ENCODE data around the gene CD81. TPM values are rescaled to one million over a fixed set of nuclear protein-coding genes. Genes with fewer than 3 reads are reported as not detected.
"Not testable (repeated sequence)": the region's sequence is repeated elsewhere in the genome, so short reads cannot be mapped to it uniquely, and the experiment has no call there.

The CD81 gene, protein sequence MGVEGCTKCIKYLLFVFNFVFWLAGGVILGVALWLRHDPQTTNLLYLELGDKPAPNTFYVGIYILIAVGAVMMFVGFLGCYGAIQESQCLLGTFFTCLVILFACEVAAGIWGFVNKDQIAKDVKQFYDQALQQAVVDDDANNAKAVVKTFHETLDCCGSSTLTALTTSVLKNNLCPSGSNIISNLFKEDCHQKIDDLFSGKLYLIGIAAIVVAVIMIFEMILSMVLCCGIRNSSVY
- total RNA-seq = 100 to 1,000 TPM; 177 to 178 TPM

DNA sequence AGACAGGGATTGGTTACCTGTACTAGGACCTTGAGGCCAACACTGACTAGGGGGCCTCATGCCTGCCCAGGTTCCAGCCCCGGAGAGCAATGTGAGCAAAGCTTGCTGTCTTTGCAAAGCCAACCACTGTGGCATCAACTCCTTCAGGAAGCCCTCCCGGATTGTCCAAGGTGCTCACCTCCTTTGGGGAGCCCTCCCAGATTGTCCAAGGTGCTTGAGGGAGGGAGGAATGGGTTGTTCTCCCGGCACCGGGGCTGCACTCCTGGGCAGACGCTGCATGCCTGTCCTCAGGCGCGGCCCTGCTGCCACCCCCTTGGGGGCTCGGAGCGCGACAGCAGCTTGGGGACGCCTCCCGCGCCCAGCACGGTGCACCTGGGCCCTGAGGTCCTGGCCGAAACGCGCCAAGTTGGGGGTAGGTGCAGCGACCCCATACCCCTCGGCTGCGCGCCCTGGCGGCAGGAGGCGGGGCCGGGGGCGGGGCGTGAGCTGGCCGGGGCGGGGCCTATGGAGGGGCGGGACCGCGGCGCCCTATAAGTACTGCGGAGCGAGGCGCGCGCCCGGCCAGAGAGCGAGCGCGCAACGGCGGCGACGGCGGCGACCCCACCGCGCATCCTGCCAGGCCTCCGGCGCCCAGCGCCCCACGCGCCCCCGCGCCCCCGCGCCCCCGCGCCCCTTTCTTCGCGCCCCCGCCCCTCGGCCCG, at the start of gene CD81:
Gene CD81 (plus strand): TSS at position 560 of the 701 bp plus-strand sequence. CDS start 240 bp downstream, outside the sequence.
- Mint-ChIP-seq H3K9me3 (no peaks in the 10 kb centered on the region), H3K27me3 (no peaks in the 10 kb centered on the region), H3K36me3 (peaks cover 5% of the 10 kb centered on the region), H3K4me3 (peak within 1 kb of the TSS; percentile 89), H3K4me1 (ENCODE audit: low read depth) (peaks cover 20% of the 10 kb centered on the region), H3K27ac (peak within 1 kb of the TSS; percentile 84)
- CTCF ChIA-PET = interaction anchor here (0.6 to 3.8 kb wide), 7 partner anchors 24 to 183 kb away, joined by 3 to 23 read pairs (median 7); partner anchors contain the start of genes C11orf21, TSPAN32 and TSSC4
- peak; percentile 67 for DNase-seq
- POLR2A ChIA-PET = interaction anchor here (0.6 to 1.8 kb wide), 10 partner anchors 10 to 681 kb away, joined by 4 to 12 read pairs (median 5); partner anchors contain the start of genes C11orf21, CARS1, TSPAN32 and TSSC4
- intact Hi-C loops (cut with micrococcal nuclease) = loop anchor here (1.0 to 2.0 kb wide), 2 partner anchors 23 to 74 kb away; partner anchors contain the start of genes TSPAN32 and TSSC4

DNA sequence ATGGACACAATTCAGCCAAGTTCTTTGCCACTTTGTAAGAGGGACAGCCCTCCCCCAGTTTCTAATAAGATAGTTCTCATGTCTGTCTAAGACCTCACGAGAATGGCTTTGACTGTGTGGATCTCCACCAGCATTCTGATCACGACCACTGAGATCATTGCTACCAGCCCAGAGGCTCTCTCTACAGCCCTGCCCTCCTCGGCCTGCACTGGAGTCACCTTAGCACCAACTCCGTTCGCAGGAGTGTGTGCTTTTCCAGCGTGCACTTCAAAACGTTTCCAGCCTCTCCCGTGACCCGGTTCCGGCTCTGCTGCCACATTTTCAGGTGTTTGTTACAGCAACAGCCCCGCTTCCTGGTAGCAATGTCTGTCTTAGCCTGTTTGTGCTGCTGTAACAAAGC, 49.1 kb upstream of the CD81 start:
- Mint-ChIP-seq H3K9me3 (peaks cover 7% of the 10 kb centered on the region), H3K27ac (no peak overlapping the region), H3K27me3 (peaks cover 8% of the 10 kb centered on the region), H3K36me3 (no peaks in the 10 kb centered on the region), H3K4me3 (no peak overlapping the region), H3K4me1 (ENCODE audit: low read depth) (no peaks in the 10 kb centered on the region)
- DNase-seq = no peak
- intact Hi-C loops (cut with micrococcal nuclease) = no loop called here
- CTCF ChIA-PET = interaction anchor here (1.0 kb wide), 1 partner anchor 23 kb away, joined by 3 read pairs; no protein-coding TSS in a partner anchor
- POLR2A ChIA-PET = no interaction called here

DNA sequence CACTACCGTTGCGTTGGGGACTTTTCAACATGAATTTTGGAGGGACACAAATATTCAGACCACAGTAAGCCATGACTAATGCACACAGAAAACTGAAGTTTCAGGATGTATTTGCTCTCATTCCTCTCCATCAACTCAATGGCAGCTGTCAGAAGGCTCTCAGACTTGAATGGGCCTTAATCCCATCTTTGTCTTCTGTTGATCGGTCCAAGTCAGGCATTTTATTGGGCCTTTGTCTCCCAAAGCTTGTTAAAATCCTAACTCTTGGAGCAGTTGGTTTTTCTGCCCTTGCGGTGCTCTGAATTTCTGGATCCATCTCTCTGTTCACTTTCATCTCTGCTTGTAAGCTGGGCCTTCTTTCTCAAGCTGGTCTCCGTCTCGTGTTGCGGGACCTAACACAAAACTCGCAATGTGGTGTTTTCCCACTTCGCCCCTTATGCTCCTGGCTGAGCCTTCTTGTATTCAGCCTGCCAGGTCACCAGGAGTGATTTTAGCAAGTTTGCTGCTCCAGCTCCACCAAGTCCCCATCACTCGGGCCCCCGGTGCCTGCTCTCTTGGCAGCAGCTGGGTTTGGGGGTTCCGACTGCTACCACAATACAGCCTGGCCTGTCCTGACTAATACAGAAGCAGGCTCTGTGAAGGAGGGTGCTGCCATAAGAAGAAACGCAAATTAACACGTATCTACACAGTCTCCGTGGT, 48.3 kb upstream of the CD81 start:
- no peak overlapping the region for H3K4me3 Mint-ChIP-seq
- POLR2A ChIA-PET = no interaction called here
- DNase-seq = no peak
- no peaks in the 10 kb centered on the region for H3K36me3 Mint-ChIP-seq
- no peaks in the 10 kb centered on the region for H3K4me1 Mint-ChIP-seq (ENCODE audit: low read depth)
- CTCF ChIA-PET = interaction anchor here (1.0 kb wide), 1 partner anchor 24 kb away, joined by 3 read pairs; no protein-coding TSS in a partner anchor
- H3K27me3 Mint-ChIP-seq = peaks cover 8% of the 10 kb centered on the region
- no peak overlapping the region for H3K27ac Mint-ChIP-seq
- no peaks in the 10 kb centered on the region for H3K9me3 Mint-ChIP-seq
- intact Hi-C loops (cut with micrococcal nuclease) = no loop called here

DNA sequence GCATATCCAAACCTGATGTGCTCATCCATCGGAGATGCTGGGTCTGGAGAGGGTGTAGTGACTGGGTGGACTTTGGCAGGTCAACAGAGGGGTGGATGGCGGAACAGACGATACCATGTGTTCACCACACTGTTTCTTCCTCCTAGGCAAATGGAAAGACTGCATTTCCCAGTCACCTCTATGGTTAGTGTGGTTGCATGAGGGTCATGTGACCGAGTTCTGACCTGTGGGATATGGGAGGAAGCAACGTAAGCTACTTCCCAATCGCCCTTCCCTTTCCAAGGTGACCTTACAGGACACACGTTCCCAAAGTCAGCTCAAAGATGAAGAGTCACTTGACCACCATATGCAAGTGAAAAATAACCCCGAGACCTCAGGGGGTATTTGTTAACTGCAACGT, 47.6 kb upstream of the CD81 start:
- Mint-ChIP-seq H3K27me3 (peaks cover 8% of the 10 kb centered on the region), H3K4me1 (ENCODE audit: low read depth) (no peaks in the 10 kb centered on the region), H3K4me3 (no peak overlapping the region), H3K36me3 (no peaks in the 10 kb centered on the region), H3K9me3 (no peaks in the 10 kb centered on the region), H3K27ac (no peak overlapping the region)
- DNase-seq = no peak
- ChIA-PET CTCF (no interaction called here), POLR2A (no interaction called here)
- intact Hi-C loops (cut with micrococcal nuclease) = no loop called here

DNA sequence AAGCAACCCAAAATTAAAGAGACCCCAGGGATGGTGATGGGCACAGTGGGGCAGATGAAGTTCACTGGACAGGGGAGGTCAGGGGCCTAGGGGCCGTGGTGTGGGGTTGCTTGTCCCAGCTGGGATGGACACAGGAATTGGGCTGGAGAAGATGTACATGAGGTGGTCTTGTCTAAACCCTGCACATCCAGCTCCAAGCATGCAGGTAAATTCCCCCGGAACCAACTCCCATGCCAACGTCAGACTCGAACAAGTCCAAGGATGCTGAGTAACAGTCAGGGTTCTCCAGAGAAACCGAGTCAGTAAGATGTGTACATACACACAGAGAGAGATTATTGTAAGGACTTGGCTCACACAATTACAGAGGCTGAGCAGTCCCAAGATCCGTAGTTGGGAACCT, 46.4 kb upstream of the CD81 start:
- H3K9me3 Mint-ChIP-seq = no peaks in the 10 kb centered on the region
- H3K4me1 Mint-ChIP-seq (ENCODE audit: low read depth) = no peaks in the 10 kb centered on the region
- H3K27ac Mint-ChIP-seq = no peak overlapping the region
- no peaks in the 10 kb centered on the region for H3K36me3 Mint-ChIP-seq
- POLR2A ChIA-PET = no interaction called here
- H3K4me3 Mint-ChIP-seq = no peak overlapping the region
- peaks cover 13% of the 10 kb centered on the region for H3K27me3 Mint-ChIP-seq
- no peak for DNase-seq
- CTCF ChIA-PET = no interaction called here
- intact Hi-C loops (cut with micrococcal nuclease) = no loop called here

DNA sequence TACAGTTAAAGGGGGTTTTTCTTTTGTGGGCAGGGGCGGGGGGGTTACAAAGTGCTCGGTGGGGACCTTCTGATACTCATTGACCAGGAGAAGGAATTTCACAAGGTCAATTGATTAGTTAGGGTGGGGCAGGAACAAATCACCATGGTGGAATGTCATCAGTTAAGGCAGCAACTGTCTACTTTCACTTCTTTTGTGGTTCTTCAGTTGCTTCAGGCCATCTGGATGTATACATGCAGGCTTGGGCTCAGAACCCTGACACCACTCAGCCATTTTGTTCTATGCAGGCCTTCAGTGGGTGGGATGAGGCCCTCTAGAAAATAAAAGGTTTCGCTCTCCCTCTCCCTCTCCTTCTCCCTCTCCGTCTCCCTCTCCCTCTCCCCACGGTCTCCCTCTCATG, 45.7 kb upstream of the CD81 start:
- H3K27ac Mint-ChIP-seq = no peak overlapping the region
- H3K4me3 Mint-ChIP-seq = no peak overlapping the region
- H3K4me1 Mint-ChIP-seq (ENCODE audit: low read depth) = no peaks in the 10 kb centered on the region
- H3K9me3 Mint-ChIP-seq = no peaks in the 10 kb centered on the region
- H3K36me3 Mint-ChIP-seq = no peaks in the 10 kb centered on the region
- intact Hi-C loops (cut with micrococcal nuclease) = no loop called here
- DNase-seq = no peak
- H3K27me3 Mint-ChIP-seq = peaks cover 17% of the 10 kb centered on the region
- CTCF ChIA-PET = no interaction called here
- POLR2A ChIA-PET = no interaction called here

DNA sequence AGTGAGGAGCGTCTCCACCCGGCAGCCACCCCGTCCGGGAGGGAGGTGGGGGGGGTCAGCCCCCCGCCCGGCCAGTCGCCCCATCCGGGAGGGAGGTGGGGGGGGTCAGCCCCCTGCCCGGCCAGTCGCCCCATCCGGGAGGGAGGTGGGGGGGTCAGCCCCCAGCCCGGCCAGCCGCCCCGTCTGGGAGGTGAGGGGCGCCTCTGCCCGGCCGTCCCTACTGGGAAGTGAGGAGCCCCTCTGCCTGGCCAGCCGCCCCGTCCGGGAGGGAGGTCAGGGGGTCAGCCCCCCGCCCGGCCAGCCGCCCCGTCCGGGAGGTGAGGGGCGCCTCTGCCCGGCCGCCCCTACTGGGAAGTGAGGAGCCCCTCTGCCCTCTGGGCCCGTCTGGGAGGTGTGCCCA, 44.5 kb upstream of the CD81 start:
- intact Hi-C loops (cut with micrococcal nuclease); H3K4me3 Mint-ChIP-seq; CTCF ChIA-PET; H3K9me3 Mint-ChIP-seq; DNase-seq; H3K4me1 Mint-ChIP-seq (ENCODE audit: low read depth); H3K27ac Mint-ChIP-seq; H3K36me3 Mint-ChIP-seq; POLR2A ChIA-PET: not testable (repeated sequence)
- peaks cover 24% of the 10 kb centered on the region for H3K27me3 Mint-ChIP-seq

DNA sequence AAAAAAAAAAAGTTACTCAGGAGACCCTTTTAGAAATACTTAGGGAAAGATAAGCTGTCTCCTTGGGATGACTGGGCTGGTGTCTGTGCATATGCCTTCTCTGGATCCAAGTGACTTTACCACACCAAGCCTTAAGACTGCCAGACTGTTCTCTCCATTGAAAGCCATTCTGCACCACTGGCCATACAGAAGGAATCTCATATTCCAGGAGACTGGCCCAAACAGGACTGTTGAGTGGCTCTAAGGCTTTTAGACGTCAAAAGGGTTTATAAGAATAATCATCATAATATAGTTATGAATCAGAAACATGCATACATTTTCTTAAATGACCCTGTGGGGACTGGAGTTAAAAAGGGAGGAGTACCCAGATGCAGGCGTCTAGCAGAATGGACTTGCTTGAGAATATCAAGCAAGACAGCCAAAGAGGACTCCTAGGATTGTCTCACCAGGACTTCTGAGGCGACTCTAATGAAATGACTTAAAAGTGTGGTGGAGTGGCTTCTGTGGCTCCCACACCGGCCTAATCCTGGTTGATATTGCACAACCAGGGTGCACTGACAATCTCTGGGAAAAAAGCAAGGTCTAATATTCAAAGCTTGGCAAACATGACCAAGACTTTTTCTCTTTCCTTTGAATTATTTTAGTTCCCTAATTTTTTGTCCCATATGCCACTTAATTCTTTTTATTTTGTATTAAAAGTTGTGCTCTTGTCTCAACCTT, 43.5 kb upstream of the CD81 start:
- H3K4me3 Mint-ChIP-seq; H3K27ac Mint-ChIP-seq; POLR2A ChIA-PET; CTCF ChIA-PET; H3K4me1 Mint-ChIP-seq (ENCODE audit: low read depth); H3K36me3 Mint-ChIP-seq; H3K9me3 Mint-ChIP-seq; intact Hi-C loops (cut with micrococcal nuclease); DNase-seq: not testable (repeated sequence)
- peaks cover 24% of the 10 kb centered on the region for H3K27me3 Mint-ChIP-seq

DNA sequence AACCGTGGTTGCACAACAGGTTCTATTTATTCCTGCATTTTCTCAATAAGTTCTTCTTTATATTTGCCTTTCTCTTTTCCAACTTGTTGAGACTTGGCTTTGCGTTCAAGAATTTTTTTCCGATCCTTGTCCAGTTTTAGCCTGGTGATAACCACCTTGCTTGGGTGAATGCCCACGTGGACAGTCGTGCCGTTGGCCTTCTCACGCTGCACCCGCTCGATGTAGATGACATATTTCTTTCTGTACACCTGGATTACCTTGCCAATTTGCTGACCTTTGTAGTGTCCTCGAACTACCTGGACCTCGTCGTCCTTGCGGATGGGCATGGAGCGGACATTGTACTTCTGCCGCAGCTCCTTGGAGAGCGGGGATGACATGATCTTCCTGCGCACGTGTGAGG, 41.8 kb upstream of the CD81 start:
- CTCF ChIA-PET = interaction anchor here (0.6 kb wide), 1 partner anchor 659 kb away, joined by 3 read pairs; no protein-coding TSS in a partner anchor
- H3K27me3 Mint-ChIP-seq = peaks cover 21% of the 10 kb centered on the region
- POLR2A ChIA-PET; H3K4me3 Mint-ChIP-seq; H3K36me3 Mint-ChIP-seq; H3K9me3 Mint-ChIP-seq; DNase-seq; intact Hi-C loops (cut with micrococcal nuclease); H3K4me1 Mint-ChIP-seq (ENCODE audit: low read depth); H3K27ac Mint-ChIP-seq: not testable (repeated sequence)

DNA sequence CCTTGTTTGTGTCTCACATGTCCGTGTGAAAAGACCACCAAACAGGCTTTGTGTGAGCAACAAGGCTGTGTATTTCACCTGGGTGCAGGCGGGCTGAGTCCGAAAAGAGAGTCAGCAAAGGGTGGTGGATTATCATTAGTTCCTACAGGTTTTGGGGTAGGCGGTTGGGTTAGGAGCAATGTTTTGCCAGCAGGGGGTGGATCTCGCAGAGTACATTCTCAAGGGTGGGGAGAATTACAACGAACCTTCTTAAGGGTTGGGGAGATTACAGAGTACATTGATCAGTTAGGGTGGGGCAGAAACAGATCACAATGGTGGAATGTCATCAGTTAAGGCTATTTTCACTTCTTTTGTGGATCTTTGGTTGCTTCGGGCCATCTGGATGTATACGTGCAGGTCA, 38.4 kb upstream of the CD81 start:
- H3K27ac Mint-ChIP-seq; H3K4me3 Mint-ChIP-seq; POLR2A ChIA-PET; H3K4me1 Mint-ChIP-seq (ENCODE audit: low read depth); DNase-seq; intact Hi-C loops (cut with micrococcal nuclease); H3K36me3 Mint-ChIP-seq; H3K9me3 Mint-ChIP-seq: not testable (repeated sequence)
- H3K27me3 Mint-ChIP-seq = peaks cover 21% of the 10 kb centered on the region
- CTCF ChIA-PET = interaction anchor here (0.6 kb wide), 1 partner anchor 60 kb away, joined by 3 read pairs; no protein-coding TSS in a partner anchor

DNA sequence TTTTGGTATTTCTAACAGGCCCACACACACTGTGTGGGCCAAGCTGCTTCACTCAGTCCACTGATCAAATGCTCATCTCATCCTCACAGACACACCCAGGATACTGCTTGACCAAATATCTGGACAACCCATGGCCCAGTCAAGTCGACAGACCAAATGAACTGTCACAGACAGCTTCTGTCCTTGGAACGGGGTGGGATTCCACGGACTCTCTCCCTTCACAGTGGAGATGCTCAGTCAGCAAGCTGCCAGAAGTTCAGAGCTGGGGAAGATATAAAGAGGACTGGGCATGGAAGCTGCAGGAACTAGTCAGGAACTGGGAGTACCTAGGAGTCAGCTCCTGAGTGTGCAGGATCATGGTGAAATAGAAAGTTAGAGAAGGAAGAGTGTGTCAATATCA, 34.6 kb upstream of the CD81 start:
- intact Hi-C loops (cut with micrococcal nuclease) = no loop called here
- peaks cover 6% of the 10 kb centered on the region for H3K27me3 Mint-ChIP-seq
- no peaks in the 10 kb centered on the region for H3K4me1 Mint-ChIP-seq (ENCODE audit: low read depth)
- H3K9me3 Mint-ChIP-seq = peaks cover 8% of the 10 kb centered on the region
- no peak overlapping the region for H3K4me3 Mint-ChIP-seq
- H3K27ac Mint-ChIP-seq = no peak overlapping the region
- CTCF ChIA-PET = interaction anchor here (0.6 to 1.3 kb wide), 2 partner anchors 37 to 58 kb away, joined by 3 to 5 read pairs; no protein-coding TSS in a partner anchor
- POLR2A ChIA-PET = no interaction called here
- no peaks in the 10 kb centered on the region for H3K36me3 Mint-ChIP-seq
- no peak for DNase-seq

DNA sequence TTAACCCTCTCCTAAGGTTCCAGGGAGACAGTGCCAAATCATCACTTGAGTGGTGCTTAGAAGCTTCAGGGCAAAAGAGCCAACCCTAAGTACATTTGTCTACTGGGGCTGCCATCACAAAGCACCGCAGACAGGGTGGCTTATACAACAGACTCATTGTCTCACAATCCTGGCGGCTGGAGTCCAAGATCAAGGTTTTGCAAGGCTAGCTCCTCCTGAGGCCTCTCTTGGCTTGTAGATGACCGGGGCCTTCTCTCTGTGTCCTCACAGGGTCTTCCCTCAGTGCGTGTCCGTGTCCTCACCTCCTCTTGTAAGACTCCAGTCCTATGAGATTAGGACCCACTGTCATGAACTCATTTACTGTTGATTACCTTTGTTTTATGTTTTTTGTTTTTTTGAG, 34.1 kb upstream of the CD81 start:
- no peak overlapping the region for H3K27ac Mint-ChIP-seq
- H3K9me3 Mint-ChIP-seq = peaks cover 8% of the 10 kb centered on the region
- intact Hi-C loops (cut with micrococcal nuclease) = no loop called here
- H3K36me3 Mint-ChIP-seq = no peaks in the 10 kb centered on the region
- peaks cover 6% of the 10 kb centered on the region for H3K27me3 Mint-ChIP-seq
- no peak for DNase-seq
- no peak overlapping the region for H3K4me3 Mint-ChIP-seq
- H3K4me1 Mint-ChIP-seq (ENCODE audit: low read depth) = no peaks in the 10 kb centered on the region
- ChIA-PET POLR2A (no interaction called here), CTCF (interaction anchor here (0.6 to 1.3 kb wide), 2 partner anchors 38 to 59 kb away, joined by 3 to 5 read pairs; no protein-coding TSS in a partner anchor)
